NCI-H146 treated with DMSO at 0.1 percent for 48 hours (cell line): ENCODE measurements around the gene AGAP1.

ENCODE experiments used
- DNase-seq: peaks from one replicate; lab custom pipeline; 2025; ENCODE audit not compliant: unreplicated experiment; lab: John Stamatoyannopoulos, UW

AGAP1 gene

DNA sequence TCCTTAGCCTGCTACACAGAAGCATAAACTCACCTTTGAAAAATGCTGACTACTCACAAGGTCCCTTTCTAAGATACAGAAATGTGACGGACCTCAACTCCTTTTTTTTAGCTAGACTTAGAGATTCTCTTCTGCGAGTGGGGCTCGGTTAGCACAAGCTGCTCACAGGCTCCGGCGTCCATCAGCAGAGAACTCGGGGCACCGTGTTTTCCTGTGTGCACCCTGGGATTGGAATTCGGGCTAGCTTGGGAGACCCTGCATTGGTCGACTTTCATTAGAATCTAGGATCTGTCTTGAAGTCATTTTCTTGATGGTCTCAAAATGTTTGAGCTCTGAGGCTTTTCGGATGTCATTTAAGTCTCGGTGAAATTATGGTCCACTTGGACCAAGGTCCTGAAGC is 483.1 kb downstream of the AGAP1 start:
- no peak for DNase-seq

- DNase-seq, result no peak
Measured at GRCh38 chr2:235977445-235977844, 483.6 kb downstream of the AGAP1 start.

- DNase-seq, result no peak
Measured at GRCh38 chr2:235978022-235978421, 484.2 kb downstream of the AGAP1 start.

DNA sequence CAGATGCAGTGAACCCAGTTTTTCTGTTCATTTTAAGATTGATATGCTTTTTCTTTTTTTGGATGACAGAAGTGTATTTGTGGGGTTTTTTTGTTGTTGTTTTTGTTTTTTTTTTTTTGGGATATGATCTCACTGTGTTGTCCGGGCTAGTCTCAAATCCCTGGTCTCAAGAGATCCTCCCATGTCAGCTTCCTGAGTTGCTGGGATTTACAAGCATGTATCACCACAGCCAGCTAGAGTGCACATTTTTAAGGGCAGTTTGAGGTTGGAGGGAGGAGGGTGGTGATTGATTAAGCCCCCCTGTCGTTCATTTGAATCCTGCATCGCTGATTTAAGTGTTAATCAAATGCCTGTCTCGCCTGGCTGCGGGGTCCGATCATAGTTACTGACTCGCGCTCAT is 485.2 kb downstream of the AGAP1 start:
- no peak for DNase-seq

GRCh38 chr2:235979753-235980435 is 486.1 kb downstream of the AGAP1 start:
- no peak for DNase-seq

DNA sequence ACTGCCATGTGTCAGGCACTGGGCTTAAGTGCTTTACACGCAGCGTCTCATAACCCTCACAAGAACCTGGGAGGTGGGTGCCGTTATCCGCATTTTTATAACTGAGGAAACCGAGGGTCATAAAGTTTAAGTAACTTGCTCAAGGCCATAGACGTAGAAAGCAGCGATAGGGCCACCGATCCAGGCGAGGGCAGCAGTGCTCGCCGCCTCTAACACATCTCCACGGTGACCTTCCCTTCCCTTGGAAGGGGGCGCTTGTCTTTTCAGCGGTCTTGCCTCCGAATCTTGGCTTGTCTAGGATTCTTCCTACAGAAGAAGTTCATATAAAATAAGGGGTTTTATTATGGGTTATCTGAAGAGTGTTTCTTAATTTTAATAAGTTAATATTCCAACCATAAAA is 487.8 kb downstream of the AGAP1 start:
- DNase-seq, result no peak

- no peak for DNase-seq
Measured at GRCh38 chr2:235983016-235983415, 489.2 kb downstream of the AGAP1 start.

GRCh38 chr2:235984552-235984951 is 490.7 kb downstream of the AGAP1 start:
- DNase-seq, result no peak

- no peak for DNase-seq
Measured at GRCh38 chr2:235986361-235986760, 492.5 kb downstream of the AGAP1 start.

DNA sequence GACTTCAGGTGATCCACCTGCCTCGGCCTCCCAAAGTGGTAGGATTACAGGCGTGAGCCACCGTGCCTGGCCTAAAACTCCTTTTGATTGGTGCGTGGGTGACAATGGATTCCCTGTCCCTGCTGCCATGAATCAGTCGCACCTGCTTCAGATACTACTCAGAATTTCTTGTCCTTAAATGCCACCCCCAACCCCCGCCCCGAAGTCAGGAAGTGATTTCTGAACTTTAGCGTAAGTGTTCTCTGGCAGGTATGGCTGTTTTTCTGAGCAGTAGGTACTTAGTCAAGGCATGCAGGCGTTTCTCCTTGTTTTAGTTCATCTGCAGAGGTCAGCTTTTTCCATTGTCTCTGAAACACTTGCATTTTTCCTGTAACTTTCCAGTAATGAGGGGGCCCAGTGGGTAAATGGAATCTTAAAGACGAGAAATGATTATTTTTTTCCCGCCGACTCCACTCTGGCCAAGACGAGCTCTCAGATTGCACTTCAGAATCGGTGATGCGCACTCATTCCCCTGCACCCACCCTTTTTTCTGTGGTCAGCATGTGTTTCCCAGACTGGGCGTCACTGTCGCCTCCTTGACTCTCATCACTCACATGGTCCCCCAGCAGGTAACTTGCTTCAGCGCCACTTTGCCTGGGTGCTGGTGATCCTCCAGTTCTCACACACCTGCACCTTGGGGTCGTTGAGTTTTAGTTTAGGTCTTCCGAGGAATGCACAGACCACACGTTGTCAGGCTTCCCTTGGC is 494.6 kb downstream of the AGAP1 start:
- DNase-seq, result no peak

- no peak for DNase-seq
Measured at GRCh38 chr2:235989591-235989990, 495.7 kb downstream of the AGAP1 start.

GRCh38 chr2:235990344-235990743 is 496.5 kb downstream of the AGAP1 start:
- no peak for DNase-seq

DNA sequence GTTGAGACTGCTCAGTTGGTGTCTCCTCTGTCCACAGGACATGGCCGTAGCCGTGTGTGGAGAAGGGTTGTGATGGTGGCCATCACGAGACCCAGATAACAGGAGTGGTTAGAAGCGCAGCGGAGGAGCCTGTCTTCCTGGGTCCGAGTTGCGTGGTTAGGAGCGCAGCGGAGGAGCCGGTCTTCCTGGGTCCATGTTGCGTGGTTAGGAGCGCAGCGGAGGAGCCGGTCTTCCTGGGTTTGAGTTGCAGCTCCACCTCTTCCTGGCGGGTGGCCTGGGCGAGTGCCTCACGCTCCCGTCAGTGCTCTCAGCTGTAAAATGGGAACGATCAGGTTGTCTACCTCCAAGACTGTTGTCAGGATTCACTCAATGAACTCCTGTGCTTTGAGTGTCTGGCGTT is 498.2 kb downstream of the AGAP1 start:
- no peak for DNase-seq

DNA sequence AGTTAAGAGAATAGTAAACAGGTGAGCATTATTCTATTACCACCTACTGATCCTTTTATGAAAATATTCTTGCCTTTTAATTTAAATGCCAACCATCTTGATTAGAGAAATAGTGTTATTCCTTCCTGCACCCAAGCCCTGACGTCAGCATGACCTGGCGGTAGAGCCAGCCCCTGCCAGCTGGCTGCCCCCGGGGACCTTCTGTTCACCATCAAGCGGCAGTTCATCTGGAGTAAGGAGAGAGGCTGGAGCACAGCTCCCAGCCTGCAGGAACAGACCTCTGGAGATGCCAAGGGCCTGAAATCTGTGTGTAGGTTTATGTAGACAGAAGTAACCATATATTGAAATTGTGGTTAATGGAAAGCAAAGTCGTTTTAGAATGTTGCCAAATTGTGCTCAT is 502.6 kb downstream of the AGAP1 start:
- no peak for DNase-seq

- no peak for DNase-seq
Measured at GRCh38 chr2:235999011-235999410, 505.2 kb downstream of the AGAP1 start.

DNA sequence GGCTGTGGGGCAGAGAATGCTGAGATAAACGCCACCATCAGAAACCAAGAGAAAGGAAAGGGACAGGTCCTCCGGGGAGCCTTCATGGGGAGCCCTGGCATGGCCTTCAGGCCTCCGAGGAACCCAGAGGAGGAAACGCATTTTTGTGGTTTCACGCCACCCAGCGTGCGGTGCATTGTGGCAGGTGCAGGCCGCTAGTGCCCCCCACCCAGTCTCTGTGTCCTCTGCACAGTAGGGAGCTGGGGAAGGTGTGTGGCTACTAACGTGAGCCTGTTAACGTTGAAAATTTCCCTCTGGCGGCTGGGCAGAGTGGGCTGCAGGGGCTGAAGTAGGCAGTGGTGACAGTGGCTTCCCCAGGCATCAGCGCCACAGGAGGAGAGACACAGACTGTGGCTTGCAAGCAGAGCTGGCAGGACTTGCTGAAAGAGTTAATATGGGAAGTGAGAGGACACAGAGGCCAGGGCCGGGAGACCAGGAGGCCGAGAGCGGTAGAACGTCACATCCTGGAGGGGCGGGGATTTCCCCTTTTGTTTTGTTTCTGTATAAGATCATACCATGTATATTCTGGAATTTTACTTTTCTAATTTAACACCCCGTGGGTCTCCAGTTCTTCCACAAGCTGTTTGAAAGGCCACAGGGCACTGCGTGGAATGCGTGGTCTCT is 507.5 kb downstream of the AGAP1 start:
- no peak for DNase-seq

DNA sequence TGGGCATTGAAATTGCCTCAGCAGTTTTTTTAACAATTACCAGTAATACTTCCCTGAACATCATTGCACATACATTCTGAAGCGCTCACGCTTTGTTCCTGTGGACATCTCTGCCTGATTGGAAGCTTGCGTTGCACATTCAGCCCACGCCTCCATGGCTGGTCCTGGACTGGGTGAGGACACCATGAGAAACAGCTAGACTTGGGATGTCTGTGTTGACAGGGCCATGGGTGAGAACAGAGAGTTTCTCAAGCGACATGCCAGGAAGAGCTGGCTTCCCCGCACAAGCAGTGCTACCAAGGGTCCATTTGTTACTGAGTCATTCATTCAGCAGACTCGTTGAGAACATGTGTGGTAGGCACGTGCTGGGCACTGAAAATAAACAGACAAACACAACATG is 508.0 kb downstream of the AGAP1 start:
- no peak for DNase-seq

GRCh38 chr2:236008006-236008405 is 514.2 kb downstream of the AGAP1 start:
- no peak for DNase-seq

DNA sequence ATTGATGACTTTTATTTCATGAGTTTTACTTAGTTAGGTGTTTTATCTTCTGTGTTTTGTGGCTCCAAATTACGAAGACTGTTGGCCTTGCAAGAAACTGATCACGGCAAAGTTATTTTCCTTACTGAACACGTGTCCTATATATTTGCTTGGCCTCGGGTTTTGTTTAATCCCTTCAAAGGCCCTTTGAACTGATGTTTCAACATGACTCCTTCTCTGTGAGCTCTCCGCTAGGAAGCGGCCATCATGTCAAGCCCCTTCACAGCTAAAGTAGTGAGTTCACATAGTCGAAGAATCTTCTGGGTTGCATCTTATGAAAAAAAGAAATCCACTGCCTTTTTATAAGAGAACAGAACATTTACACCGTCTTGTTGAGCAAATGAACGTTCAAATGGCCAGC is 515.0 kb downstream of the AGAP1 start:
- DNase-seq, result no peak

DNA sequence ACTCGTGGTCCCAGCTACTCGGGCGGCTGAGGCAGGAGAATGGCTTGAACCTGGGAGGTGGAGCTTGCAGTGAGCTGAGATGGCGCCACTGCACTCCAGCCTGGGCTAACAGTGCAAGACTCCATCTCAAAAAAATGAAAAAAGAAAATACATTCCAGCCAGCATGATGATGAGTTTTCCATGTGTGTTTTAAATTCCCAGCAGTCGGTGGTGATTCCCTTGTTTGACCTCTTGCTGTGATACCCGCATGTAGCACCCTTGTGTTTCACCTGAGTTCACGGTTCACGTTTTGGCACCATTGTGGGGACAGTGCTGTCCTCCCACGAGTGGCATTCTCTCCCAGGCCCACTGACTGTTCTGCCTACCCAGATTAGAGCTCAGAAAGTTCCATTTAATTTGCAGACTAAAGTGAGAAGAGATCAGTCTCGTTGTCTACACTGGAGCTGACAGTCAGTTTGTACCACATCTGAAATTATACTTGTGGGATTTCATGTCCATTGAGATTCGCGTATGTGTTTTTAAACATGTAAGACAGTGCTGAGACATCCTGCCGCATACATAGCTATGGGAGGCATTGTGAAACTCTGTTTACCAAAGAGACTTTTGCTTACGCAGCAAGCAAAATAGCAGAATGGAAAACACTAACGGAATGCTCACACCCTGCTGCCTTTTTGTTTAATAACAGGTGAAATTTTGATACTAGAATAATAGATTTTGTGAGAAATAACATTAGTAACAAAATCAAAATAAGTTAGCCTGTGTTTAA is 517.3 kb downstream of the AGAP1 start:
- no peak for DNase-seq

GRCh38 chr2:236012155-236012554 is 518.3 kb downstream of the AGAP1 start:
- DNase-seq, result no peak
